ENCODE measurements around the gene IL36RN. TPM values are rescaled to one million over a fixed set of nuclear protein-coding genes. Genes with fewer than 3 reads are reported as not detected.
"Not testable (repeated sequence)": the region's sequence is repeated elsewhere in the genome, so short reads cannot be mapped to it uniquely, and the experiment has no call there.

IL36RN gene
- total RNA-seq, 1 donor from 2014 or later = not detected

DNA sequence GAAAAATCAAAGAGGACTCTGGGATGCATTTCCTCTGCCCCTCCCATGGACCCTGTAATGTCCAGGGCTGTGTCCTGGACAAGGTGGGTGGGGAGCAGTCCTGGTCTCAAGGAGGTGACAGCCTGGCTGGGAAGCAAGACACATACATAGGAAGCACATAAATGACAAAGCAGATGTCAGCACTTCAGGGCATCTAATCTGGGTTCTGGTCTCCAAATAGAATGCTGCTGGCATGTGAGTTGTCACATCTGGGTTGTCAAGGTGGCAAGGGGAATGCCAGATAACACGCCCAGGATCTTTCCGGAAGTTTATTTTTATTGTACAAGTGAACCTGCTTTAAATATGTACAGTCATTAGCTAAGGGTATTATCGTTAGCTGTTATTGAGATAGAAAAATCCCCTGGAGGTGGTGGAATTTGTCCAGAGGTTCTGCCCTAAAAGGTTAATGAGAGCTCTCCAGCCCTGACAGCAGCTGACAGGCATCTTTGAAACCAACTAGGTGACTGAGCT is 14.4 kb downstream of the IL36RN start:
- no peak for DNase-seq (ENCODE audit: low read depth in 2 of 2)

DNA sequence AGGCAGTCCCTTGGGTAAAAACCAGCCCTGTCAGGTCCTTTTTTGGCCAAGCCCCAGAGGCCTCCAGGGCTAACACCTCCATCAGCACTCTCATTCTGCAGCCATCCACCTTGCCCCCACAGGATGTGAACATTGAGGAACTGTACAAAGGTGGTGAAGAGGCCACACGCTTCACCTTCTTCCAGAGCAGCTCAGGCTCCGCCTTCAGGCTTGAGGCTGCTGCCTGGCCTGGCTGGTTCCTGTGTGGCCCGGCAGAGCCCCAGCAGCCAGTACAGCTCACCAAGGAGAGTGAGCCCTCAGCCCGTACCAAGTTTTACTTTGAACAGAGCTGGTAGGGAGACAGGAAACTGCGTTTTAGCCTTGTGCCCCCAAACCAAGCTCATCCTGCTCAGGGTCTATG is 16.0 kb downstream of the IL36RN start:
- DNase-seq (ENCODE audit: low read depth in 2 of 2) = no peak

DNA sequence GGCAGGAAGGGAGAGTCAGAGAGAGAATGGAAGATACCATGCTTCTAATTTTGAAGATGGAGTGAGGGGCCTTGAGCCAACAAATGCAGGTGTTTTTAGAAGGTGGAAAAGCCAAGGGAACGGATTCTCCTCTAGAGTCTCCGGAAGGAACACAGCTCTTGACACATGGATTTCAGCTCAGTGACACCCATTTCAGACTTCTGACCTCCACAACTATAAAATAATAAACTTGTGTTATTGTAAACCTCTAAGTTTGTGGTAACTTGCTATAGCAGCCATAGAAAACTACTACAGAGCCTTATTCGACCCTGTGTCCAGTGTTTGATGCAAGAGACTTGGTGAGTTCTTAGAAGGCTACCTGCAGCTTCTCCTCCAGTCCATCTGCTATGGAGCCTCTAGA is 16.6 kb downstream of the IL36RN start:
- no peak for DNase-seq (ENCODE audit: low read depth in 2 of 2)

DNA sequence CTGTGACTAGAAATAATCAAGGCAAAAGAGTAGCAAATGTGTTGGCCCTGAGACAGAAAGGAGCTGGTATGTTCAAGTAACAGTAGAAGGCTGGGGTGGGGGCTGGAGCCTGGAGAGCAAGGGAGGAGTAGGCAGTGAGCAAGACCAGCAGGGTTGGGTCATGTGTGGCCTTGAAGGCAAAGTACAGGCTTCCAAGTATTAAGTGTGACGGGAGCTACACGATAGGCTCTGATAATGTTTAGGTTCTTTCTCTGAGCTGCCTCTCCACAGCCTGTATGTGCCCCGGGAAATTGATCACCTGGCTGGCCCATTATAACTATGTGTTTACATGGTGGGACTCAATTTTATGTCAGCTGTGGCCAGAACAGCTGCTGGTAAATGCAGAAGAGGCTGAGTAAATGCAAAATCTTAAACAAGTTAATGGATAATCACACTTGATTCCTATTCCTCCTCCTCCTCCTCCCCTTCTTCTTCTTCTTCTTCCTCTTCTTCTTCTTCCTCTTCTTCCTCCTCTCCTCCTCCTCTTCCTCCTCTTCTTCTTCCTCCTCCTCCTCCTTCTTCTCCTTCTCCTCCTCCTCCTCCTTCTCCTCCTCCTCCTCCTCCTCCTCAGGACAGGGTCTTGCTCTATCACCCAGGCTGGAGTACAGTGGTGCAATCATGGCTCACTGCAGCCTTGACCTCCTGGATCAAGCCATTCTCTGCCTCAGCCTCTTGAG is 18.1 kb downstream of the IL36RN start:
- no peak for DNase-seq (ENCODE audit: low read depth in 2 of 2)

DNA sequence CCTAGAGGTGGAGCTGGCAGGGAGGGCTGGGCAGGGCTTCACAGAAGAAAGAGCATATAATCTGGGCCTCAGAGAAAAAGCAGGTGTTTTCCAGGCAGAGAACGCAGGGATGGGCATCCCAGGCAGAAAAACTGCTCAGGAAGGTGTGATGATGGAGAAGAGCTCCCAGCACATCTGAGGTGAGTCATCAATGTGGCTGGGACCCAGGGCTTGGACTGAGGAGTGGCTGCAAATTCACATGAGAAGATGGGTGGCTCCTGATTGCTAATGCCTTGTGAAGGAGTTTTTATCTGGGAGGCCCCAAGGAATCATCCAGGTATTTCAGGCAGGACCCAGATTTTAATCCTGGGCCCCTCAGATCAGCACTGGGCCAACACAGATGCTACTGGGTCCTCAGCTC is 18.9 kb downstream of the IL36RN start:
- peak in 1 of 2 donors; percentile 13 for DNase-seq (ENCODE audit: low read depth in 2 of 2)

DNA sequence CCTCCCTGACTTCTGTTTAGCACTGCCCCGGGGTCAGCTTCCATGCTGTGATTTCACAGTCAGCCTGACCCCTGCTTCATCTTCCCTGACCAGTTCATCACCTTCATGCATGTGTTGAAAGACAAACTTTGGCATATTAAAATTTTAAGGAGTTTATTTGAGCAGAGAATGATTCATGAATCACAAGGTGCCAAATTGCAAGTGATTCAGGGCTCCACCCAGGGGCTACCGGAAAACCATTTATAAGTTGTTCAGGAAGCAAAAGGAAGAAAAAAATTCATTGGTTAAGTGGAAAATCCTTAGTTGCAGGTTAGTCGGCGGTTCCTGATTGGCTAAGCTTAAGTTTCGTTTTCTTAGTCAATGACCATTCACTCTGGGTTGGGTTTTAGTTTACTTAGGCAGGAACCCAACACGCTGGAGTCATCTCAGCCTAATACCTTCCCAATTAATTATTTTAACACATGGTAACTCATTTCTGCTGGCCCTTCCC is 19.4 kb downstream of the IL36RN start:
- DNase-seq (ENCODE audit: low read depth in 2 of 2) = peak in 1 of 2 donors; percentile 52

DNA sequence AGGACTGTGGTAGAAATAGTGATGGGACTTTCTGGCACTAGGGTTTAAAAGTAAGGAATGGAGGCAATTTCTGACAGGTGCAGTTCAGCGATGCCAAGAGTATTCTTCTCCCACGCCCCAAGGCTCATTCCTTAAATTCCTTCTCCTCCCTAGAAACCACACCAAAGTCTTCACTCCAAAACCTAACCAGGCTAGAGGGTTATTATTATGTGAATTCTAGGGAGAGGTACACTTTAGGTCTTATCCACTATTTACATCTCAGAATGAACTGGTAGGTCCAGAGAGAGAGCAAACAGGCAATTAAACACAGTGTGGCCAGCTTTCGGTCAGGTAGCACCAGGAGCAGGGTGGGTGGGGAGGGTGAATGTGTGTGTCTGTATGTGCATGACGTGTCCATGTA is 20.1 kb downstream of the IL36RN start:
- DNase-seq (ENCODE audit: low read depth in 2 of 2) = no peak

DNA sequence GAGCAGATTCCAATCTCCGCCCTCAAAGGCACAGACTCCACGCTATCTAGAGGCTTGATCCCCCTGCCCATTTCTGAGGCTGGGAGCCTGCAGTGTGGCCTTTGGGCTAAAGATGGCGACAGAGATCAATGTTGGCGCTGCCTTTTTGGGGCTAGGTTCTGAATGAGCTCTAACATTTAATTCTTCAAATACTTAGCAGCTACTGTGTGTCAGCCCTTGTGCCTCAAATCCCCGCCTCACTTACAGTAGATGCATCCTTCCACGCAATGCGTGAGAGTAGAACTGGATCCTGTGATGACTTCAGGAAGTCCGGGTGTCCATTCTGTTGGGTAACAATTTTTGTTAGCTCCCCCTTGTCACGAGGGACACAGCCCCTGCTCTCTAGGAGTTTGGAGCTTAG is 21.1 kb downstream of the IL36RN start:
- DNase-seq (ENCODE audit: low read depth in 2 of 2) = peak in 1 of 2 donors; percentile 16

DNA sequence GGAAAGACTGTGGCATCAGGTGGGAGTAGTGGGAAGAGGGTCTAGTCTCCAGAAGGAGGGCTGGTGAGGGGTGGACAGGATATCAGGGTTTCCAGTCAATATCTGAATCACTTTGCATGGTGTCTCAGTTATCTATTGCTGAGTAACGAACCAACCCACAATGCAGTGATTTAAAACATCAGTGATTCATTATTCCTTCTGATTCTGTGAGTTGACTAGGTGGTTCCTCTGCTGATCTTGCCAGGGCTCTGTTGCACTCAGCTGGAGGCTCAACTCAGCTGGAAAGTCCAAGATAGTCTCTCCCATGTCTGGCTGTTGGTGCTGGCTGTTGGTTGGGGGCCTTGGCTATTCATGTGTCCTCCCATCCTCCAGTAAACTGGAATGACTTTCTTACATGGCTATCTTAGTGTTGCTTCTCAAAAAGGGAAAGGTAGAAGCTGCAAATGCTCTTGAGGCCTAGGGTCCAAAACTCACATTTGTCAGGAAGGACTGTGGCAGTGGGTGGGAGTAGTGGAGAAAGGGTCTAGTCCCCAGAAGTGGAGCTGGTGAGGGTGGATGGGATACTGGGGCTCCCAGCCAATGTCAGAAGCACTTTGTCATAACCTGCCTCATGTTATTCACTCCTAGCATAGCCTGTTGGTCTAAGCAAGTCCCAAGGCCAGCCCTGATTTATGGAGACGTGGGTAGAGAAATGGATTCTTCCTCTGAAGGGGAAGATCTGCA is 22.7 kb downstream of the IL36RN start:
- no peak for DNase-seq (ENCODE audit: low read depth in 2 of 2)

DNA sequence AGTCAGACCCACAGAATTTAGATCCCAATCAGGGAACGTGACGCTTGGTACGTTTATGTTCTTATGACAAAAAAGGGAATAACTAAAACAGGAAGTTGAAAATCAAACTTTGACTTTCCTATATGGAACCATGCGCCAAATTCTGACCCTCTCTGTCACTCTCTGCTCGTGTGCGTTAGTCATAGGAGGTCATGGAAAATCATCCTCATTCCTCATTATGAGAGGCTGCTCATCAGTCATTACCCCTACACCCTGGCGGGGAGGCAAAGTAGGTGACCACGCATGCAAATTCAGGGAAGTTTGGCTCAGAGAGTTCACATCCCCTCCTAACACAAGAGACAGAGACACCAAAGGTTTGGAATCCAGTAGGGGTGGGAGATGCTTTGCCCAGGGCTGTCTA is 24.3 kb downstream of the IL36RN start:
- DNase-seq (ENCODE audit: low read depth in 2 of 2) = no peak

DNA sequence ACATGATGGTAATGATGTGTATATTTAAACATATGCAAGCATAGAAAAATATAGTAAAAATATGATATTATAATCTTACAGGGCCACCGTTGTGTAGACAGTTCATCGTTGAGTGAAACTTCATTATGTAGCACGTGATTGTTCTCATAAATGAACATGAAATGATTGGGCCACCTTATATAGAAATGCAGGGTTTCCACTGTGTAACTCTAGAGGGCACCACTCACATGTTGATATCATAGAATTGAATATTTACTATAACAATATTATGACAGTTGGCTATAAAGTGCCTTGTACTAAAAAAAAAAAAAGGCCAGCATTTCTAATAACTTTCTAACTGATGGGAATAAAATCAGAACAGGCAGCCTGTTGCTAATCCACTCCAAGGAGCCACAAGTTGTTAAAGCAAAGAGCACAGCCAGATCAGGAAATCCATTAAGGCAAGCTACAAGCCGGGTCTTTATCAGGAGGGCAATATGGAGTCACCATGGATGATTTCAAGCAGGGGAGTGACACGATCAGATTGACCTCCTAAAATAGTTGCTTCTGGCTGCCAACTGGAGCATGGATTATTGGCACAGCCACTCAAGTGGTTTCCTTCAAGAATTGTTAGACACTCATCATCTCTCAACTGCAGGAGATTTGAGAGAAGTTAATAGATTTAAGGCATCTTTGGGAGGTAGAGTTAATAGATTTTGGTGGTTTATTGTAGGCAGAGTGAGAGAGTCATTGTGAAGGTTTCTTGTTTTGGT is 25.4 kb downstream of the IL36RN start:
- peak in 1 of 2 donors; percentile 13 for DNase-seq (ENCODE audit: low read depth in 2 of 2)

DNA sequence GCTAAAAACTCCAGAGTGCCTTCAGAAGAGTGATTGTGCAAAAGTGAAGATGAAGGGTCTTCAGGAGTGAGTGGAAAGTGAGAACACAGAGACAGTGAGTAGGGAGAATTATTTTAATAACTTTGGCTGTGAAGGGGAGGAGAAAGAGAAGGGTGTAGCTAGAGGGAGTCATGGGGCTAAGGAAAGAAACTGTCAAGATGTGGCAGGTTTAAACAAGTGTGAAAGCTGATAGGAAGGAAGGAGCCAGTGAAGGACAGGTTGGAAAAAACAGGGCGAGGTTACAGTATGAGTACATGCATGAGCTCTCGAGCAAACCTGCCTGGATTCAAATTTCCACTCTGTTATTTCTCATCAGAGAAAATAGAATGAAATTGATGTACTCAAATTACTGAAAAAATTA is 26.5 kb downstream of the IL36RN start:
- no peak for DNase-seq (ENCODE audit: low read depth in 2 of 2)

DNA sequence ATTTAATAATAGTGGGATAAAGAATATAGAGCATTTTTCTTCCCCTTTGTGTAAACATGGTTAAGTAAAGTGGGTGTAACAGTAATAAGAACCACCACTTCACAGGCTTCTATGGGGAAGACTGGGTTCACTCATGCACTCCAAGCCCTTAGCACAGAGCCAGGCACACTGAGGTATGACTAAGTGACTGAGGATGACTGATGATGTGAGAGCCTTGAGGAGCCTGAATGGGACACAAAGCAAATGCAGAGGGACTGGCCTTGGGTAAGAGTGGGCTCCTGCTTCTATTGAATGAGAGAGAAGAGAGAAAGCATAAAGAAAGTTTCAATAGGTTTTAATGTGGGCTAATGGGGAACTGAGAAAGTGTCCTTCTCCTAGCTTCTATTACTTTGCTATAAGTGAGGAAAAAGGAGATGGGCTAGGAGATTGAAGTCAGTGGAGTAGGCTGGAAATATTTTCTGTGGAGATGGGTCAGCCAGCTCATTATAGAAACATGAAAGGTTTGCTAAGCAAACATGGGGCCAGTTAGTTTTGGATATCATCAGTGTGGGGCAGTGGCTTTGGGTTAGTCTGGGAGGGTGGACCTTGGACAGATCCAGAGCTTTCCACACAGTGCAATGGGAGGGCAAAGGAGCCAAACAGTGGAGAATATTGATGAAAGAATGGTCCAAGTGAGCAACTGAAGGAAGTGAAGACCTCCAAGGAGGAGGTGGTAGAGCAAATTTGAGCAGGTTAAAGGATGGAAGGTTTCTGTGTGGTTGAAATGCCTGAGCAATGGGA is 29.4 kb downstream of the IL36RN start:
- no peak for DNase-seq (ENCODE audit: low read depth in 2 of 2)

DNA sequence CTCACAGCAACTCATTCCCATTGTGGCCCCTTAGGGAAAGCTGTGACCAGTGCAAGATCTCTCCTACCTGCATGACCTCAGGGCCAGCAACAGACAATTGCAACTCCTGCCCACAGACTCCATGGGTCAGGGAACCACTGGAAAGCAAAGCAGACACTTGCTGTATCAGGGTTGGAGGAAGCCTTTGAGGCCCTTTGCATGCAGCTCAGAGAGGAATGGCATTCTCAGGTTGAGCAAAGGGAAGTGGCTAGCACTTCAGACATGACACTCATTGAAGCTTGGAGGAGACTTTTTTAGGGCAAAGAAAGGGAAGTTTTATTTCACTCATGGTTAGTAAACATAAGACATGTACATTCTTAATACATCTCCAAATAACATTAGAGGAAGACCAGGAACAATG is 30.9 kb downstream of the IL36RN start:
- DNase-seq (ENCODE audit: low read depth in 2 of 2) = no peak

DNA sequence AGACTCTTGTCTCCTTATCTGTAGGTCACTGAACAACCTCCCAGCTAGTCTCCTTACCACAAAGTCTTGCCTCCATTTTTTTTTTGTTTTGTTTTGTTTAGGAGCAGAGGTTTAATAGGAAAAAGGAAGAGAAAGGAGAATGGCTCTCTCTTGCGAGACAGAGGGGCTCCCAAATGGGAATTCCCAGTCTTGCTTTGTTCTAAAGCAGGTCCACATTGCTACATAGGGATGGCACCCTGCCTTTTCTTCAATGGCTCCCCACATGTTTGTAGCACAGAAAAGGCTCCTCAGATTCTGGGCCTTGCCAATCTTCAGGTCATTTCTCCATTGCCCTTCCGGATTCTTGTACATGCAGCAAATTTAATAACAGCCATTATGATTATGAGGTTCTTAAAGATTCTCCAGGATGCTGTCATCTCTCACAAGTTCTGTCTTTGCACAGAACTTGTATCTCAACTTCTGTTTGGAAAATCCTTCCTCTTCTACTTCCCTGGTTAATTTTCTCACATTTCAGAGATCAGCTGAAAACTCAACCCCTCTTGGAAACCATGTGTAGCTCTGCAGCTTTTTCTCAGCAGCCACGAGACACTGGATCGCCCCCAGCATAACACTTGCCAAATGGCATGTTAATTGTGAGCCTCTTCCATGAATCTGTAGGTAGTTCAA is 32.4 kb downstream of the IL36RN start:
- no peak for DNase-seq (ENCODE audit: low read depth in 2 of 2)

DNA sequence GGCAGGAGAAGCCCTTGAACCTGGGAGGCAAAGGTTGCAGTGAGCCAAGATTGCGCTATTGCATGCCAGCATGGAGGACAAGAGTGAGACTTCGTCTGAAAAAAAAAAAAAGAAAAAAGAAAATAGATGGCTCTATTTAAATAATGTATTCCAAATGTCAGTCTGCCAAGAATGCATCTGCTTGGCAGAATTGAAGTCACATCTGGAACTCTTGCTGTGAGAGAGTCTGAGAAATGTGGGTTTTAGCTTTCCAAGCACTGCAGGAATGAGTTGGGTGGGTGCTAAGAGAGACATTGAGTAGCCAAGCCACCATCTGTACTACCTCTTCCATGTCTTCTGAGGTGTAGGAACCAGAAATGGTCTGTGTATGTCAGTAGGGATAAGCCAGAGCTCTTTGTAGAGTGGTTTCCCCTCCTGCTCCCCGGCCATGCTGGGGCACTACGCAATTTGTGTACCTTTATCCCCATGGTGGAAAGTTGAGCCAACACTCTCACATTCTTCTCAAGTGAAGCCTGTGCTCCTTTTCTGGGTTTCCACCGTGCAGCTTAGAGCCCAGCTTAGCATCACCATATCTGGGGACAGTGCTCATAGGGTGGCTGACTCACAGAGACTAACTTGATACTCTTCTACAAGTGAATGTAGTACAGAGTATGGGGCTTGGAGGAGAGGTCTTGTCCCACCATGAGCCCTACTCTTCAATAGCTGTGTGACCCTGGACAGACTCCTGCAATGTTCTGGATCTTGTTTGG is 34.0 kb downstream of the IL36RN start:
- no peak for DNase-seq (ENCODE audit: low read depth in 2 of 2)

DNA sequence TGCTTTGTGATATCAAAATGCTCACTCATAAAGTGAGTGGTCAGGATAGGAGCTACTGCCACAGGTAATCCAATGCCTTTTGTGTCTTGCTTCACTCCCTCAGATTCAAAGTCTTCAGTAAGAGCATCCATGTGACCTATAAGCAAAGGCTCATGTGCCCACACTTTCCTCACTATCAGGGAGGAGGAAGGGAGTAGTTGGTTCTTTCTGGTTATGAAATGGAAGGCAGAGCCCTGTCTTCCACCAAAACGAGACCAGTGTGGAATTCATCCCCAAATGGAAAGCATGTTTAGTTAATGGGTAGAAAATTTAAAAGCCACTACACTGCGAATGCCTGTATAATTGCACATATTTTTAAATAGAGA is 34.6 kb downstream of the IL36RN start:
- DNase-seq (ENCODE audit: low read depth in 2 of 2) = no peak

DNA sequence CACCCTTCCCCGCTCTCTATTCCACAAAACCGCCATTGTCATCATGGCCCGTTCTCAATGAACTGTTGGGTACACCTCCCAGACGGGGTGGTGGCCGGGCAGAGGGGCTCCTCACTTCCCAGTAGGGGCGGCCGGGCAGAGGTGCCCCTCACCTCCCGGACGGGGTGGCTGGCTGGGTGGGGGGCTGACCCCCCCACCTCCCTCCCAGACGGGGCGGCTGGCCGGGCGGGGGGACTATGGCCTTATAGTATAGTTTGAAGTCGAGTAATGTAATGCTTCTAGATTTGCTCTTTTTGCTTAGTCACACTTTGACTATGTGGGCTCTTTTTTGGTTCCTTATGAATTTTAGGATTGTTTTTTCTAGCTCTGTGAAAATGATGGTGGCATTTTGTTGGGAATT is 37.3 kb downstream of the IL36RN start:
- not testable (repeated sequence) for DNase-seq (ENCODE audit: low read depth in 2 of 2)

DNA sequence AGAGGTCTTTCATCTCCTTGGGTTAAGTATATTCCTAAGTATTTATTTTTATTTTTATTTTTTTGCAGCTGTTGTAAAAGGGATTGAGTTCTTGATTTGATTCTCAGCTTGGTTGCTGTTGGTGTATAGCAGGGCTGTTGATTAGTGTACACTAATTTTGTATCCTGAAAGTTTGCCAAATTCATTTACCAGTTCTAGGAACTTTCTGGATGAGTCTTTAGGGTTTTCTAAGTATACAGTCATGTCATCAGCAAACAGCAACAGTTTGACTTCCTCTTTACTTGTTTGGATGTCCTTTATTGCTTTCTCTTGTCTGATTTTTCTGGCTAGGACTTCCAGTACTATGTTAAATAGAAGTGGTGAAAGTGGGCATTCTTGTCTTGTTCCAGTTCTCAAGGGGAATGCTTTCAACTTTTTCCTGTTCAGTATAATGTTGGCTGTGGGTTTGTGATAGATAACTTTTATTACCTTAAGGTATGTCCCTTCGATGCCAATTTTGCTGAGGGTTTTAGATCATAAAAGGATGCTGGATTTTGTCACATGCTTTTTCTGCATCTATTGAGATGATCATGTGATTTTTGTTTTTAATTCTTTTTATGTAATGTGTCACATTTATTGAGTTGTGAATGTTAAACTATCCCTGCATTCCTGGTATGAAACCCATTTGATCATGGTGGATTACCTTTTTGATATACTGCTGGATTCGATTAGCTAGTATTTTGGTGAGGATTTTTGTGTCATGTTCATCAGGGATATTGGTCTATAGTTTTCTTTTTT is 38.0 kb downstream of the IL36RN start:
- not testable (repeated sequence) for DNase-seq (ENCODE audit: low read depth in 2 of 2)
